Measurements from ENCODE around the gene TOP3B. TPM values are rescaled to one million over a fixed set of nuclear protein-coding genes. Genes with fewer than 3 reads are reported as not detected.

TOP3B gene
- total RNA-seq, 1 donor from 2014 or later, result 53.9 TPM

GRCh38 chr22:21946262-21946925, 36.2 kb downstream of the TOP3B start:
- no peak overlapping the region for H3K4me2 ChIP-seq
- Mint-ChIP-seq H3K27ac (peak overlapping the region; percentile 21), H3K9me3 (no peaks in the 10 kb centered on the region), H3K4me3 (peak overlapping the region; percentile 71), H3K36me3 (peaks cover 9% of the 10 kb centered on the region), H3K27me3 (ENCODE audit: insufficient read depth, low read depth) (no peaks in the 10 kb centered on the region), H3K4me1 (peaks cover 23% of the 10 kb centered on the region)
- H3K36me3 ChIP-seq, result no peaks in the 10 kb centered on the region
- H4K20me1 ChIP-seq (ENCODE audit: low read depth), result peaks cover 8% of the 10 kb centered on the region
- no peaks in the 10 kb centered on the region for H3K9me3 ChIP-seq (ENCODE audit: low read depth)
- no peak for TF ChIP-seq EZH2 (IDR thresholded peaks at IDR 0.05)
- TF ChIP-seq EZH2phosphoT487 (IDR thresholded peaks at IDR 0.05), result no peak
- TF ChIP-seq CTCF (IDR thresholded peaks at IDR 0.05), result no peak
- H3K4me3 ChIP-seq, result no peak overlapping the region
- no peak overlapping the region for H2AFZ ChIP-seq (replicated peaks)
- H3K27me3 ChIP-seq, result peaks cover 2% of the 10 kb centered on the region
- no peak overlapping the region for H3K27ac ChIP-seq
- H3K4me1 ChIP-seq, result peaks cover 6% of the 10 kb centered on the region
- H3K9ac ChIP-seq, result no peak overlapping the region
- peaks cover 4% of the 10 kb centered on the region for H3F3A ChIP-seq (ENCODE audit: low read depth)
- DNase-seq (ENCODE audit: low spot score), result no peak
- no peaks in the 10 kb centered on the region for H3K79me2 ChIP-seq (ENCODE audit: low read depth)

GRCh38 chr22:21945453-21946261, 36.9 kb downstream of the TOP3B start:
- no peak for DNase-seq (ENCODE audit: low spot score)
- peaks cover 7% of the 10 kb centered on the region for H4K20me1 ChIP-seq (ENCODE audit: low read depth)
- H3K36me3 ChIP-seq, result no peaks in the 10 kb centered on the region
- Mint-ChIP-seq H3K36me3 (peaks cover 9% of the 10 kb centered on the region), H3K4me3 (peak overlapping the region; percentile 71), H3K4me1 (peaks cover 20% of the 10 kb centered on the region), H3K27me3 (ENCODE audit: insufficient read depth, low read depth) (no peaks in the 10 kb centered on the region), H3K9me3 (no peaks in the 10 kb centered on the region), H3K27ac (no peak overlapping the region)
- no peak overlapping the region for H3K27ac ChIP-seq
- no peaks in the 10 kb centered on the region for H3K79me2 ChIP-seq (ENCODE audit: low read depth)
- H3K27me3 ChIP-seq, result no peaks in the 10 kb centered on the region
- TF ChIP-seq EZH2phosphoT487 (IDR thresholded peaks at IDR 0.05) (no peak), CTCF (IDR thresholded peaks at IDR 0.05) (no peak), EZH2 (IDR thresholded peaks at IDR 0.05) (no peak)
- H2AFZ ChIP-seq (replicated peaks), result no peak overlapping the region
- H3K4me2 ChIP-seq, result no peak overlapping the region
- peaks cover 6% of the 10 kb centered on the region for H3K4me1 ChIP-seq
- H3K4me3 ChIP-seq, result no peak overlapping the region
- no peak overlapping the region for H3K9ac ChIP-seq
- H3K9me3 ChIP-seq (ENCODE audit: low read depth), result no peaks in the 10 kb centered on the region
- H3F3A ChIP-seq (ENCODE audit: low read depth), result peaks cover 4% of the 10 kb centered on the region

GRCh38 chr22:21944871-21945270, 37.7 kb downstream of the TOP3B start:
- H3K79me2 ChIP-seq (ENCODE audit: low read depth), result no peaks in the 10 kb centered on the region
- Mint-ChIP-seq H3K36me3 (peaks cover 9% of the 10 kb centered on the region), H3K9me3 (no peaks in the 10 kb centered on the region), H3K4me1 (peaks cover 22% of the 10 kb centered on the region), H3K4me3 (no peak overlapping the region), H3K27me3 (ENCODE audit: insufficient read depth, low read depth) (no peaks in the 10 kb centered on the region), H3K27ac (no peak overlapping the region)
- TF ChIP-seq EZH2 (IDR thresholded peaks at IDR 0.05) (no peak), CTCF (IDR thresholded peaks at IDR 0.05) (no peak), EZH2phosphoT487 (IDR thresholded peaks at IDR 0.05) (no peak)
- H3K4me1 ChIP-seq, result peaks cover 6% of the 10 kb centered on the region
- H3K9ac ChIP-seq, result no peak overlapping the region
- no peak overlapping the region for H3K4me2 ChIP-seq
- no peaks in the 10 kb centered on the region for H3K9me3 ChIP-seq (ENCODE audit: low read depth)
- H2AFZ ChIP-seq (replicated peaks), result no peak overlapping the region
- no peak overlapping the region for H3K4me3 ChIP-seq
- H4K20me1 ChIP-seq (ENCODE audit: low read depth), result peaks cover 7% of the 10 kb centered on the region
- no peak for DNase-seq (ENCODE audit: low spot score)
- H3K36me3 ChIP-seq, result no peaks in the 10 kb centered on the region
- H3K27ac ChIP-seq, result no peak overlapping the region
- peaks cover 4% of the 10 kb centered on the region for H3F3A ChIP-seq (ENCODE audit: low read depth)
- no peaks in the 10 kb centered on the region for H3K27me3 ChIP-seq

Data from neural progenitor cell (in vitro differentiated cells).